ENCODE results near the gene MAP2K3.

DNA sequence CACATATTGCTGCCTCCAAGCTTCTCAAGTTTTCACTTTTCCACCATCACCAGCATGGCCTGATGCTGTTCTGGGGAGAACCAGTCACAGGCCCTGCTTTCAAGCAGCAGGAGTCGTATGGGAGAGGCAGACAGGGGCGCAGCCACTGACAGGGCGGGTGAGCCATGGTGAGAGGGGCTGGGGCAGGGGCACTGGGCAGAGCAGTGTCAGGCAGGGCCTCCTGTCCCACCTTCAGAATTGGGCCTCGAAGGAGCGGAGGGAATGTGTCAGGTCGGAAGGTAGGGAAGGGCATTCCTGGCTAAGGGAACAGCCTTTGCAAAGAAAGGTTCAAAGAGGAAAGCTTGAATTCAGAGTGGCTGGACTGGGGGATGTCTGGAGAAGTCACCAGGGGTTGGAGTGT lies 4.9 kb upstream of the MAP2K3 start:
- TF ChIP-seq TAF1 (IDR thresholded peaks at IDR 0.05; ENCODE audit: borderline replicate concordance, insufficient read depth, low read length) (no peak), POLR2AphosphoS5 (IDR thresholded peaks at IDR 0.05; ENCODE audit: low read depth, low read length) (no peak)
- TF ChIP-seq, protein P1, sequence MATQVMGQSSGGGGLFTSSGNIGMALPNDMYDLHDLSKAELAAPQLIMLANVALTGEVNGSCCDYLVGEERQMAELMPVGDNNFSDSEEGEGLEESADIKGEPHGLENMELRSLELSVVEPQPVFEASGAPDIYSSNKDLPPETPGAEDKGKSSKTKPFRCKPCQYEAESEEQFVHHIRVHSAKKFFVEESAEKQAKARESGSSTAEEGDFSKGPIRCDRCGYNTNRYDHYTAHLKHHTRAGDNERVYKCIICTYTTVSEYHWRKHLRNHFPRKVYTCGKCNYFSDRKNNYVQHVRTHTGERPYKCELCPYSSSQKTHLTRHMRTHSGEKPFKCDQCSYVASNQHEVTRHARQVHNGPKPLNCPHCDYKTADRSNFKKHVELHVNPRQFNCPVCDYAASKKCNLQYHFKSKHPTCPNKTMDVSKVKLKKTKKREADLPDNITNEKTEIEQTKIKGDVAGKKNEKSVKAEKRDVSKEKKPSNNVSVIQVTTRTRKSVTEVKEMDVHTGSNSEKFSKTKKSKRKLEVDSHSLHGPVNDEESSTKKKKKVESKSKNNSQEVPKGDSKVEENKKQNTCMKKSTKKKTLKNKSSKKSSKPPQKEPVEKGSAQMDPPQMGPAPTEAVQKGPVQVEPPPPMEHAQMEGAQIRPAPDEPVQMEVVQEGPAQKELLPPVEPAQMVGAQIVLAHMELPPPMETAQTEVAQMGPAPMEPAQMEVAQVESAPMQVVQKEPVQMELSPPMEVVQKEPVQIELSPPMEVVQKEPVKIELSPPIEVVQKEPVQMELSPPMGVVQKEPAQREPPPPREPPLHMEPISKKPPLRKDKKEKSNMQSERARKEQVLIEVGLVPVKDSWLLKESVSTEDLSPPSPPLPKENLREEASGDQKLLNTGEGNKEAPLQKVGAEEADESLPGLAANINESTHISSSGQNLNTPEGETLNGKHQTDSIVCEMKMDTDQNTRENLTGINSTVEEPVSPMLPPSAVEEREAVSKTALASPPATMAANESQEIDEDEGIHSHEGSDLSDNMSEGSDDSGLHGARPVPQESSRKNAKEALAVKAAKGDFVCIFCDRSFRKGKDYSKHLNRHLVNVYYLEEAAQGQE (IDR thresholded peaks at IDR 0.05; ENCODE audit: insufficient read depth in 1 of 2, low read depth in 2 of 2, low read length in 2 of 2): no peak
